EL (cell line): ENCODE data around the gene ADGRE1.

Experiments used
- DNase-seq: peaks from one replicate; pipeline ENCODE4 v3.0.0-alpha.2; 2016

The ADGRE1 gene

DNA sequence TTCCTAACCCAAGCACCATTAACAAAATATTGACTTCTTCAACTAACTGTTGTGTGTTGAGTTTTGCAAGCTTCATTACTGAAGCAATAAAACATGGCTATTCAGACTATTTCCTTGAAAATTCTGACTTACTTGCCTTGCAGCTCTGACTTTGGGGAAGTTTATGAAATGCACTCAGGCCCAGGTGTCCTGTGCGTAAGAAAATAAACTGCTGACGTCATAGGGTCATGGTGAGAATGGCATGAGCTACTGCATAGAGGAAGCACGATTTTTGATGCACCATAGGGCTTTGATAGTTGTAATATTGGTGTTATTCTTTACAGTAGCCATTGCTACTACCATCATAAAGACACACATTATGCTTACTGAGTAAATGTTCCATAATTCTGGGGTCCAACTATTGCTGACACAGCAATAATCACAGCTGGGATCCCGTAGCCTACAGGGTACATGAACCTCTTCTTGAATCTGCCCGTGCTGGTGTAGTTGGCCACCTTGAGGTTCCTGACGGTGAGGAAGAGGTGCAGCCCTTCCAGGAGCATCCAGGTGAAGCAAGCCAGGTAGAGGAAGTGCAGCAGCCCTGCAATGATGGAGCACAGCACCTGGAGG is 76.0 kb downstream of the ADGRE1 start:
- DNase-seq = no peak

DNA sequence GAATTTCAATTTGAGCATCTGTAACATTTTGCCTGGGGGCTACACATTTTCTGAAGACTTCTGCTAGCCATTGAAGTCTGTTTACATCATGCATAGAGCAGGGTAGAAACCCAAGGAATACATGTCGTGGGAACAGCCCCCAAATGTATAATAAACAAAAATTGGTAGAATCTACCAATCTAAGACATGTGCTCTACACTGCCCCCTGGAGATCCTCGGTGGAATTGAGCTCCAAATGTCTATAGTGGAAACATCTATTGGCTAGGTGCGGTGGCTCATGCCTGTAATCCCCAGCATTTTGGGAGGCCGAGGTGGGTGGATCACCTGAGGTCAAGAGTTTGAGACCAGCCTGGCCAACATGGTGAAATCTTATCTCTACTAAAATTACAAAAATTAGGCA is 76.6 kb downstream of the ADGRE1 start:
- no peak for DNase-seq

DNA sequence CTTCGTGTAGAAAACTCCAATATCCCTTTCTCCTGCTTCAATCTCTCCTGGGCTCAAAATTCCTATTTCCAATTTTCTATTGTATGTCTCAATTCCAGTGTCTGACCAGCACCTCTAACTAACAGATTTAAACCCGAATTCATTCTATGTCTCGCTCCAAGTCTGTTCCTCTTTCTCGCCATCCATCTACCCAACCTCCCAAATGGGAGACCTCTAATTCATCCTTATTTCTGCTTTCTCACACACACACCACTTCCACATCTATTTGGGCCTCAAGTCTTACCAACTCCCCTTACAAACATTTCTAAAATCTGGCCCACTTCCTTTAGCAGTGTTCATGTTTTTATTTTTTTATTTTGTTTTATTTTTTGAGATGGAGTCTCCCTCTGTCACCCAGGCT is 80.6 kb downstream of the ADGRE1 start:
- no peak for DNase-seq

DNA sequence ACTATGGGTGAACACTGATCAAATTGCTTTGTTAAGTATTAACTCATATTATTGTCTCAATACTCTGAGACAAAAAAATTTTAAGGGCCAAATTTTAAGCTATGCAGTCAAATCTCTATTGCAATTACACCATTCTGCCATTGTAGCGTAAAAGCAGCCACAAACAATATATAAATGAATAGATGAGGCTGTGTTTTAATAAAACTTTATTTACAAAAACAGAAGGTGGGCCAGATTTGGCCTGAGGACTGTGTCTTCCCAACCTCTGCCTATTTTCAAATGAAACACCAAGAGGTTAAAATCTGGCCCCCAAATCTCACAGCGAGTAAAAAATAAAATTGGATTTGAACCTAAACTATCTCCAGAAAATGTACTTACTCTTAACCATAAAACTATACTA is 82.1 kb downstream of the ADGRE1 start:
- no peak for DNase-seq

DNA sequence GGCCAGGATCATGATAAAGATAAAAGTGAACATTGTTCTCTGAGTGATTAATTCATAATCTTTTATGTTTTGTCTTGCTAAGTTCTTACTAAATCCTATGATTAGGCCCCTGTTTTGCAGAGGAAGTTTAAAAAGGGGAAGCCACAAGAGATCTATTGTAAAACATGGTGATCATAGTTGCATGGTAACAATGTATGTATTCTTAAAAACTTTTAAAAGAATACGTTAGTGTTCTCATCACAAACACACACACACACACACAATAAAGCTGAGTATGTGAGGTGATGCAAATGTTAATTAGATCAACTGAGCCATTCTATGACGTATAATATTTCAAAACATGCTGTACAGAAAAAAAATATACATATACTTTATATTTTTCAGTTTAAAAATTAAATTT is 82.6 kb downstream of the ADGRE1 start:
- DNase-seq = no peak

DNA sequence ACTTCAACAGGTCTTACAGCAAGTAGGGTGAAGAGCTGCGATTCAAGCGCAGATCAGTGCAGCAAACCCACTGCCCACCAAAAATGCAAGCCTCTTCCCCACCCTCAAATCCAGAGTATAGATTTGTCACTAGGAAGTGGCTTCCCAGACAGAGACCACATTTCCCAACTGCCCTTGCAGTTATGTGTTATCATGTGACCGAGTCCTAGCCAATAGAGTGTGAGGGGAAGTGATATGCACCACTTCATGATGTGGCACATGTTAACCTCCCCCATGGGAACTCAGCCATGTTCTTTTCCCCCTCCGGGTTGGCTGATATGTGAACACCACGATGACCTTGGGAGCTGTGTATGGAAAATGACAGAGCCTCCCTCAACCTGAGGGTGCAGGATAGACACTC is 83.1 kb downstream of the ADGRE1 start:
- DNase-seq = no peak

DNA sequence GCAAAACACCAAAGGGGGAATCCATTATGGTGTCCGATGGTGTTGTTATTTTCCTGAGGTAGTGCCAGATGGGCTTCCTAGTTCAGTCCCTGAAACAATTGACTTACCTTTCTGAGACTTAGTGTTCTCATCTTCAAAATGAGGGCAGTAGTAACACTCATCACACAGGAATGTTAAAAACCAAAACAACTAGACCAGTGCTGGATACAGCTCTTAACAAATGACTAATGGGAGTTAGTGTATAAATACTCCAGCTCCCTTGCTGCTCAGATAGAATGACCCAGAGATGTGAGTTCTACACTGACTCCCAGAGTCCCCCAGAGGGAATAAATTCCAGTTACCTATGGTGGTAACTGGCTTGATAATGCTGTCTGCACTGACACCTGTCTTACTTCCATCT is 84.0 kb downstream of the ADGRE1 start:
- peak; percentile 18 for DNase-seq

DNA sequence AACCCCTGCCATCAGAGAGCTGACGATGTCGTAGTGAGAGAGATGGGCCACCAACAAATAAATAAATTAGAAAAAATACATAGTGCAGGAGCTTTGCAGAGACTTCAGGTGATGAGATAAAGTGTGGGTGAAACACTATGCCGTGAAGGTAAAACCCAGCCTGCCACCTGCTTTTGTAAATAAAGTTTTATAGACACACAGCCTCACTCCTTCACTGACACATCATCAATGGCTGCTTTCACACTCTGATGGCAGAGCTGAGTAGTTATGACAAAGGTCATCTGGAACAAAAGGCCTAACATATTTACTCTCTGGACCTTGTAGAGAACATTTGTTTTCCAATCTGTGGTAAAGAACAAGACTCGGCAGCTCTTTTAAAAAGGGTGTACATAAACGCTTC is 88.8 kb downstream of the ADGRE1 start:
- DNase-seq = no peak

DNA sequence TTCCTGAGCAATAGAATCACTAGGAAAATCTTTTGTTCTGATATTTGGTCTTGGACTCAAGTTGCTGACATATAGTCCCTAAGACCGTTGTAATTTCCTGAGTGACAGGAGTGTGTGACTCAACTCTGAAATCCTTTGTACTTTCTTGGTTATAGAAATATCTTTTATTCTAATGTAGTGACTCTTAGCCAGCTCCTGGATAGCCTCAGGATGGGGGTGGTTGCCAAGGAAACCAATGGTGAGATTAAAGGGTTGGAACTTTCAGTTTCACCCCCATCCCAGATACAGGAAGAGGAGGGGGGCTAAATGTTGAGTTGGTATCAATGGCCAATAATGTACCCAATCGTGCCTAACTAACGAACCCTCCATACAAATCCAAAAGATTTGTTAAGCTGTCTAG is 92.0 kb downstream of the ADGRE1 start:
- no peak for DNase-seq

DNA sequence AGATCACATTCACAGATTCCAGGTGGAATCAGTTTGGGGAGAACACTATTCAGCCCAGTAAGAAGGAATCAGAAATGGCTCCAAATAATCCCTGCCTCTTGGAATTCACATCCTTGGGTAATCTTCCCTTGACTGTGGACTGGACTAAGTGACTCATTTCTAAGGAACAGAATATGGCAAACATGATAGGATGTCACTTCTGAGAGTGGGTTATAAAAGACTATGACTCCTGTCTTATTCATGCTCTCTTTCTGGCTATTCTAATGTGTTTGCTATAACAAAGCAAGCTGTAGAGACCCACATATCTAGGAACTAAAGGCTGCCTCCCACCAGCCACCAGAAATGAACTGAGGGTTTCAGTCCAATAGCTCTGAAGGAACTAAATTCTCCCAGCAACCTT is 96.1 kb downstream of the ADGRE1 start:
- no peak for DNase-seq

DNA sequence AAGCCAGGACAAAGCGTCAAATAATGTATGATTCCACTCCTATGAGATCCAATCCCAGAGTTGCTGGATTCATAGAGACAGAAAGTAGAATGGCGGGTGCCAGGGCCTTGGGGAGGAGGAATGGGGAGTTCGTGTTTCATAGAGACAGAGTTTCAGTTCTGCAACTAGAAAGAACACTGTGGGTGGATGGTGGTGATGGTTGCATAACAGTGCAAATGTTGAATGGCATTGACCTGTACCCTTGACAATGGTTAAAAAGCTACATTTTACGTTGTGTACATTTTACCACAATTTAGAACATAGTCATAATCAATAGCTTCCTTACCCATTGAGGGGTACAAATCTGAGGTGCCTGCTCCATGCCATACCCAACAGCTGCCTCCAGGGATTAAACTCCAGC is 100.5 kb downstream of the ADGRE1 start:
- DNase-seq = no peak

DNA sequence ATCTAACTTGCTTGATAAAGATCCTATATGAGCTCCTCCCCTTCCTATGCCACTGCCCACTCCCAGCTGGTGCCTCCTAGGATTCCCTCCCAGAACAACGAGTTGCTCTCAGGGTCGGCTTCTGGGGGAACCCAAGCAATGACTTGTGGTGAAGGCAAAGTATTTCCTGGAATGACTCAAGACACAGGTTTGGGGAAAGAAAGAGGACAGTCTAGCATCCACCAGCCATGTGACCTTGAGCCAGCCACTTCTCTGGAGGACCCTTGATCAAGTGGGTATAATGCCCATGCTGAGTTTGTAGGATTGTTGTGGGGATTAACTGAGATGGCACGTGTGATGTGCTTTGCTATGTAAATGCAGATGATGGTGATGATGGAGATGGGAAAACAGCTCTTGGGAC is 100.9 kb downstream of the ADGRE1 start:
- DNase-seq = no peak
